IMR-90 (cell line): Measurements from ENCODE around the gene NET1. TPM values are rescaled to one million over a fixed set of nuclear protein-coding genes. Genes with fewer than 3 reads are reported as not detected.
A peak's percentile ranks its signal among the peaks of the same experiment; 100 is the strongest.

Experiments
- ATAC-seq: fragments of 200-7000 bp; cut with Tn5 transposase; 2 replicates; pipeline ENCODE4 v1.9.1; 2020; ENCODE audit warnings: low read depth, mild to moderate bottlenecking, moderate library complexity
- BruUV-seq: library from RNA; stranded (reverse); fragments of 400-500 nt; replicated peaks from 2 replicates; lab custom pipeline; 2021; lab: Mats Ljungman, UMichigan
- CTCF ChIA-PET: fragments of 300-600 bp; formaldehyde crosslinking; extraction: SDS; loops from one replicate; lab custom pipeline; 2021; ENCODE audit warnings: antibody characterized with exemption; lab: Yijun Ruan, JAX
- POLR2A ChIA-PET: fragments of 300-600 bp; sonication (Branson Sonifier 250); formaldehyde crosslinking; loops from one replicate; lab custom pipeline; 2022; ENCODE audit warnings: antibody characterized with exemption; ENCODE audit not compliant: unreplicated experiment; lab: Charles Lee
- DNase-seq: peaks from one replicate; pipeline ENCODE4 v3.0.0; 2013
- H2AFZ ChIP-seq: replicated peaks from 2 replicates; pipeline ENCODE3; 2013; ENCODE audit warnings: low read length, mild to moderate bottlenecking; ENCODE audit not compliant: poor library complexity
- H2AK5ac ChIP-seq: 2 replicates; pipeline ENCODE4 v1.6.1; 2013; ENCODE audit warnings: low read depth, low read length, inconsistent platforms
- H2AK9ac ChIP-seq: replicated peaks from 2 replicates; pipeline ENCODE3; 2013; ENCODE audit warnings: mild to moderate bottlenecking, low read depth, low read length, moderate library complexity; ENCODE audit not compliant: poor library complexity
- H2BK120ac ChIP-seq: 2 replicates; pipeline ENCODE4 v1.6.1; 2013; ENCODE audit warnings: low read depth, low read length, inconsistent platforms
- H2BK15ac ChIP-seq: 3 replicates; pipeline ENCODE4 v1.6.1; 2013; ENCODE audit warnings: low read depth, low read length, inconsistent platforms
- H2BK20ac ChIP-seq: 2 replicates; pipeline ENCODE4 v1.6.1; 2013; ENCODE audit warnings: low read depth, mild to moderate bottlenecking, inconsistent platforms, low read length, moderate library complexity
- H2BK5ac ChIP-seq: 2 replicates; pipeline ENCODE4 v1.6.1; 2013; ENCODE audit warnings: mild to moderate bottlenecking, low read depth, low read length, inconsistent platforms; ENCODE audit not compliant: poor library complexity, severe bottlenecking
- H3K14ac ChIP-seq: replicated peaks from 2 replicates; pipeline ENCODE4 v1.6.1; 2013; ENCODE audit warnings: low read depth, low read length, inconsistent platforms
- H3K18ac ChIP-seq: 2 replicates; pipeline ENCODE4 v1.6.1; 2013; ENCODE audit warnings: low read depth, low read length, control low read depth
- H3K23ac ChIP-seq: 2 replicates; pipeline ENCODE4 v1.6.1; 2013; ENCODE audit warnings: low read depth, low read length, inconsistent platforms
- H3K27ac ChIP-seq: 2 replicates; pipeline ENCODE4 v1.5.1; 2013; ENCODE audit warnings: mild to moderate bottlenecking, control low read depth, low read length; ENCODE audit not compliant: insufficient read depth
- H3K27me3 ChIP-seq: 2 replicates; pipeline ENCODE4 v1.6.1; 2013; ENCODE audit warnings: low read length; ENCODE audit not compliant: control insufficient read depth, insufficient read depth
- H3K36me3 ChIP-seq: 2 replicates; pipeline ENCODE4 v1.6.1; 2013; ENCODE audit warnings: low read length, mixed read lengths; ENCODE audit not compliant: control insufficient read depth, insufficient read depth
- H3K4ac ChIP-seq: 2 replicates; pipeline ENCODE4 v1.6.1; 2013; ENCODE audit warnings: low read depth, low read length, inconsistent platforms
- H3K4me1 ChIP-seq: 2 replicates; pipeline ENCODE4 v1.6.1; 2013; ENCODE audit warnings: low read length, mixed read lengths; ENCODE audit not compliant: control insufficient read depth, insufficient read depth
- H3K4me2 ChIP-seq: 2 replicates; pipeline ENCODE4 v1.6.1; 2013; ENCODE audit warnings: low read depth, mild to moderate bottlenecking, control low read depth, low read length, moderate library complexity
- H3K4me3 ChIP-seq: 2 replicates; pipeline ENCODE4 v1.5.1; 2013; ENCODE audit warnings: low read depth, mild to moderate bottlenecking, control low read depth, low read length, moderate library complexity; ENCODE audit not compliant: insufficient read depth
- H3K56ac ChIP-seq: 2 replicates; pipeline ENCODE4 v1.6.1; 2013; ENCODE audit warnings: low read length, inconsistent platforms; ENCODE audit not compliant: insufficient read depth; ENCODE audit errors: extremely low read depth
- H3K79me1 ChIP-seq, 2 experiments: 2 replicates each; pipeline ENCODE4 v1.6.1; 2013; ENCODE audit warnings: low read length in 2 of 2, inconsistent platforms in 1 of 2, low read depth in 1 of 2
- H3K9ac ChIP-seq: 2 replicates; pipeline ENCODE4 v1.6.1; 2013; ENCODE audit warnings: low read depth, low read length, control low read depth
- H3K9me1 ChIP-seq: 2 replicates; pipeline ENCODE4 v1.6.1; 2013; ENCODE audit warnings: low read length, inconsistent platforms; ENCODE audit not compliant: insufficient read depth
- H3K9me3 ChIP-seq: 2 replicates; pipeline ENCODE4 v1.6.1; 2013; ENCODE audit warnings: low read length; ENCODE audit not compliant: control insufficient read depth, insufficient read depth
- H4K20me1 ChIP-seq: 2 replicates; pipeline ENCODE4 v1.6.1; 2013; ENCODE audit warnings: low read length, inconsistent platforms; ENCODE audit not compliant: insufficient read depth
- H4K5ac ChIP-seq: 2 replicates; pipeline ENCODE4 v1.6.1; 2013; ENCODE audit warnings: mild to moderate bottlenecking, low read depth, low read length, control low read depth
- H4K8ac ChIP-seq, 2 experiments: 2 replicates each; pipeline ENCODE4 v1.6.1; 2013; ENCODE audit warnings: low read depth in 2 of 2, low read length in 2 of 2, control low read depth in 1 of 2, inconsistent platforms in 1 of 2
- H4K91ac ChIP-seq: 2 replicates; pipeline ENCODE4 v1.6.1; 2013; ENCODE audit warnings: low read depth, low read length, inconsistent platforms; ENCODE audit not compliant: insufficient read depth
- BHLHE40 ChIP-seq: fragments of 150-350 bp; IDR thresholded peaks from 2 replicates; pipeline ENCODE4 v1.6.1; 2016; ENCODE audit warnings: mild to moderate bottlenecking, low read depth, low read length
- CHD1 ChIP-seq: IDR thresholded peaks from 2 replicates; pipeline ENCODE4 v1.6.1; 2012; ENCODE audit warnings: low read depth, low read length, improper control_type of control experiment
- FOS ChIP-seq: fragments of 150-350 bp; IDR thresholded peaks from 2 replicates; pipeline ENCODE4 v1.6.1; 2016; ENCODE audit warnings: low read depth, low read length
- MAFK ChIP-seq: IDR thresholded peaks from 2 replicates; pipeline ENCODE4 v1.6.1; 2012; ENCODE audit warnings: low read depth, low read length, improper control_type of control experiment
- MAZ ChIP-seq: IDR thresholded peaks from 2 replicates; pipeline ENCODE4 v1.6.1; 2012; ENCODE audit warnings: low read depth, mild to moderate bottlenecking, low read length, improper control_type of control experiment, moderate library complexity, borderline replicate concordance
- MXI1 ChIP-seq: IDR thresholded peaks from 2 replicates; pipeline ENCODE4 v1.6.1; 2012; ENCODE audit warnings: low read depth, mild to moderate bottlenecking, low read length, moderate library complexity, borderline replicate concordance
- NFE2L2 ChIP-seq: fragments of 150-350 bp; IDR thresholded peaks from 2 replicates; pipeline ENCODE4 v1.6.1; 2016; ENCODE audit warnings: low read depth, mild to moderate bottlenecking, low read length
- POLR2A ChIP-seq: IDR thresholded peaks from 2 replicates; pipeline ENCODE4 v1.6.1; 2012; ENCODE audit warnings: mild to moderate bottlenecking, low read depth, low read length
- RAD21 ChIP-seq: IDR thresholded peaks from 2 replicates; pipeline ENCODE4 v1.6.1; 2012; ENCODE audit warnings: low read length, improper control_type of control experiment
- RCOR1 ChIP-seq: IDR thresholded peaks from 2 replicates; pipeline ENCODE4 v1.6.1; 2012; ENCODE audit warnings: mild to moderate bottlenecking, low read length, improper control_type of control experiment; ENCODE audit not compliant: insufficient replicate concordance
- WGBS, 2 experiments: methylation state at CpG; one replicate each; pipeline versions ENCODE4 v1.1.5 to v1.1.7; 2013; ENCODE audit warnings: missing lambda C conversion rate in 2 of 2; ENCODE audit not compliant: insufficient read length in 1 of 2; ENCODE audit errors: extremely low coverage in 2 of 2; 5-methylcytosine and 5-hydroxymethylcytosine counted together
- dilution Hi-C: fragments of 300-500 bp; cut with HindIII; formaldehyde crosslinking; loops from one replicate; pipeline ENCODE4 v1.14.3; 2018; ENCODE audit warnings: low sequenced_read_pairs; ENCODE audit not compliant: unreplicated experiment
- in situ Hi-C: fragments of 300-500 bp; cut with MboI; formaldehyde crosslinking; loops from 3 replicates; pipeline ENCODE4 v1.14.3; 2019; ENCODE audit warnings: low sequenced_read_pairs, inconsistent platforms, mixed read lengths
- intact Hi-C: fragments of 100-400 bp; cut with micrococcal nuclease; formaldehyde crosslinking; loops from 2 replicates; pipeline ENCODE4 v1.10.0; 2022
- polyA plus RNA-seq, 3 experiments: library from polyadenylated mRNA; depleted of rRNA; stranded (reverse); fragments of >200 nt; gene quantifications; 2 replicates each; pipeline ENCODE4 v1.2.3, GENCODE V29; 2012; ENCODE audit warnings: low replicate concordance in 1 of 3
- total RNA-seq: library from RNA; depleted of rRNA; stranded (reverse); fragments of >200 nt; gene quantifications from 2 replicates; pipeline ENCODE4 v1.2.3, GENCODE V29; 2012
- TF ChIP-seq, protein P1 (sequence below): conservative IDR thresholded peaks from 2 replicates; pipeline ENCODE4 v1.5.1; 2012; ENCODE audit warnings: mild to moderate bottlenecking, low read depth, low read length, improper control_type of control experiment
- TF ChIP-seq, protein P2 (sequence below): fragments of 150-350 bp; IDR thresholded peaks from 2 replicates; pipeline ENCODE4 v1.6.1; 2017; ENCODE audit warnings: mild to moderate bottlenecking, antibody characterized with exemption, low read length, low read depth
- TF ChIP-seq, protein P3 (sequence below): fragments of 150-350 bp; IDR thresholded peaks from 2 replicates; pipeline ENCODE4 v1.6.1; 2016; ENCODE audit warnings: low read depth, mild to moderate bottlenecking, low read length, moderate library complexity, borderline replicate concordance

Gene NET1
- total and polyA plus RNA-seq, 2 of the 4 experiments (the other 2 are of a cell fraction): 20.0 to 54.7 TPM

DNA sequence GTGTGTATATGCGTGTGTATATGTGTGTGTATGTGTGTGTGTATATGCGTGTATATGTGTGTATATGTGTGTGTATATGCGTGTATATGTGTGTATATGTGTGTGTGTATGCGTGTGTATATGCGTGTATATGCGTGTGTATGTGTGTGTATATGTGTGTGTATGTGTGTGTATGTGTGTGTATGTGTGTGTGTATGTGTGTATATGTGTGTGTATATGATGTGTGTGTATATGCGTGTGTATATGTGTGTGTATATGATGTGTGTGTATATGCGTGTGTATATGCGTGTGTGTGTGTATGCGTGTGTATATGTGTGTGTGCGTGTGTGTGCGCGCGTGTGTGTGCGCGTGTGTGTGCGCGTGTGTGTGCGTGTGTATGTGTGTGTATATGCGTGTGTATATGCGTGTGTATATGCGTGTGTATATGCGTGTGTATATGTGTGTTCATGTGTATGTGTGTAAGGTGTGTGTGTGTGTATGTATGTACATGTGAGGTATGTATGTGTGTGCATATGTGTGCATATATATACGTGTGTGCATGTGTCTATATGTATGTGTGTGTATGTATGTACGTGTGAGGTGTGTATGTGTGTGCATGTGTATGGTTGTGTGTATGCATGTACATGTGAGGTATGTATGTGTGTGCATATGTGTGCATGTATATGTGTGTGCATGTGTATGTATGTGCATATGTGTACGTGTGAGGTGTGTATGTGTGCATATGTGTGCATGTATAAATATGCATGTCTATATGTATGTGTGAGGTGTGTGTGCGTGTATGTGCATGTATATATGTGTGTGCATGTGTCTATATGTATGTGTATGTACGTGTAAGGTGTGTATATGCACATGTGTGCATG lies 41.6 kb upstream of the NET1 start:
- H4K91ac ChIP-seq: no peak overlapping the region
- dilution Hi-C loops (no loop called here), in situ Hi-C loops (no loop called here), intact Hi-C loops (no loop called here)
- H3K9me1 ChIP-seq: no peaks in the 10 kb centered on the region
- no peak overlapping the region for H3K23ac ChIP-seq
- WGBS, 2 experiments: 90% methylated on average over 15 of the region's 28 CpGs; no CpG with 5 or more reads in 1 of the 2 experiments
- H2BK15ac ChIP-seq: no peak overlapping the region
- no peak overlapping the region for H3K4me2 ChIP-seq
- H3K9me3 ChIP-seq: peaks cover 2% of the 10 kb centered on the region; the same call in 1 of the 2 replicates
- ChIA-PET CTCF (no interaction called here), POLR2A (no interaction called here)
- H3K4me1 ChIP-seq: no peaks in the 10 kb centered on the region
- no peak overlapping the region for H3K27ac ChIP-seq
- no peak overlapping the region for H4K5ac ChIP-seq
- ATAC-seq (no peak), DNase-seq (no peak)
- no peak overlapping the region for H3K14ac ChIP-seq
- TF ChIP-seq MXI1 (no peak), RAD21 (no peak), RCOR1 (no peak), POLR2A (no peak), CHD1 (no peak), FOS (no peak), MAFK (no peak), BHLHE40 (no peak), NFE2L2 (no peak), MAZ (no peak)
- TF ChIP-seq, protein P1, sequence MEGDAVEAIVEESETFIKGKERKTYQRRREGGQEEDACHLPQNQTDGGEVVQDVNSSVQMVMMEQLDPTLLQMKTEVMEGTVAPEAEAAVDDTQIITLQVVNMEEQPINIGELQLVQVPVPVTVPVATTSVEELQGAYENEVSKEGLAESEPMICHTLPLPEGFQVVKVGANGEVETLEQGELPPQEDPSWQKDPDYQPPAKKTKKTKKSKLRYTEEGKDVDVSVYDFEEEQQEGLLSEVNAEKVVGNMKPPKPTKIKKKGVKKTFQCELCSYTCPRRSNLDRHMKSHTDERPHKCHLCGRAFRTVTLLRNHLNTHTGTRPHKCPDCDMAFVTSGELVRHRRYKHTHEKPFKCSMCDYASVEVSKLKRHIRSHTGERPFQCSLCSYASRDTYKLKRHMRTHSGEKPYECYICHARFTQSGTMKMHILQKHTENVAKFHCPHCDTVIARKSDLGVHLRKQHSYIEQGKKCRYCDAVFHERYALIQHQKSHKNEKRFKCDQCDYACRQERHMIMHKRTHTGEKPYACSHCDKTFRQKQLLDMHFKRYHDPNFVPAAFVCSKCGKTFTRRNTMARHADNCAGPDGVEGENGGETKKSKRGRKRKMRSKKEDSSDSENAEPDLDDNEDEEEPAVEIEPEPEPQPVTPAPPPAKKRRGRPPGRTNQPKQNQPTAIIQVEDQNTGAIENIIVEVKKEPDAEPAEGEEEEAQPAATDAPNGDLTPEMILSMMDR: no peak
- TF ChIP-seq, protein P2, sequence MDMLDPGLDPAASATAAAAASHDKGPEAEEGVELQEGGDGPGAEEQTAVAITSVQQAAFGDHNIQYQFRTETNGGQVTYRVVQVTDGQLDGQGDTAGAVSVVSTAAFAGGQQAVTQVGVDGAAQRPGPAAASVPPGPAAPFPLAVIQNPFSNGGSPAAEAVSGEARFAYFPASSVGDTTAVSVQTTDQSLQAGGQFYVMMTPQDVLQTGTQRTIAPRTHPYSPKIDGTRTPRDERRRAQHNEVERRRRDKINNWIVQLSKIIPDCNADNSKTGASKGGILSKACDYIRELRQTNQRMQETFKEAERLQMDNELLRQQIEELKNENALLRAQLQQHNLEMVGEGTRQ: no peak
- TF ChIP-seq, protein P3, sequence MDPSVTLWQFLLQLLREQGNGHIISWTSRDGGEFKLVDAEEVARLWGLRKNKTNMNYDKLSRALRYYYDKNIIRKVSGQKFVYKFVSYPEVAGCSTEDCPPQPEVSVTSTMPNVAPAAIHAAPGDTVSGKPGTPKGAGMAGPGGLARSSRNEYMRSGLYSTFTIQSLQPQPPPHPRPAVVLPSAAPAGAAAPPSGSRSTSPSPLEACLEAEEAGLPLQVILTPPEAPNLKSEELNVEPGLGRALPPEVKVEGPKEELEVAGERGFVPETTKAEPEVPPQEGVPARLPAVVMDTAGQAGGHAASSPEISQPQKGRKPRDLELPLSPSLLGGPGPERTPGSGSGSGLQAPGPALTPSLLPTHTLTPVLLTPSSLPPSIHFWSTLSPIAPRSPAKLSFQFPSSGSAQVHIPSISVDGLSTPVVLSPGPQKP: no peak
- H2BK120ac ChIP-seq: no peak overlapping the region
- no peaks in the 10 kb centered on the region for H4K20me1 ChIP-seq
- no peak overlapping the region for H3K9ac ChIP-seq
- H3K36me3 ChIP-seq: no peaks in the 10 kb centered on the region
- H3K4me3 ChIP-seq: no peak overlapping the region
- H2AK9ac ChIP-seq: no peak overlapping the region
- H2BK5ac ChIP-seq: peak overlapping the region; percentile 26
- H3K18ac ChIP-seq: no peak overlapping the region
- H4K8ac ChIP-seq: no peak overlapping the region
- H3K27me3 ChIP-seq: peaks cover 5% of the 10 kb centered on the region
- no peaks in the 10 kb centered on the region for H3K79me1 ChIP-seq
- H2BK20ac ChIP-seq: no peak overlapping the region
- H3K56ac ChIP-seq: no peak overlapping the region
- no TSS peak for BruUV-seq
- H2AK5ac ChIP-seq: no peak overlapping the region
- no peak overlapping the region for H3K4ac ChIP-seq
- H2AFZ ChIP-seq: no peak overlapping the region
